SHP77 treated with DMSO at 0.1 percent for 48 hours (cell line): Measurements from ENCODE around the gene TSEN54.

Experiments used
- DNase-seq: peaks from one replicate; lab custom pipeline; 2025; lab: John Stamatoyannopoulos, UW

Gene TSEN54

DNA sequence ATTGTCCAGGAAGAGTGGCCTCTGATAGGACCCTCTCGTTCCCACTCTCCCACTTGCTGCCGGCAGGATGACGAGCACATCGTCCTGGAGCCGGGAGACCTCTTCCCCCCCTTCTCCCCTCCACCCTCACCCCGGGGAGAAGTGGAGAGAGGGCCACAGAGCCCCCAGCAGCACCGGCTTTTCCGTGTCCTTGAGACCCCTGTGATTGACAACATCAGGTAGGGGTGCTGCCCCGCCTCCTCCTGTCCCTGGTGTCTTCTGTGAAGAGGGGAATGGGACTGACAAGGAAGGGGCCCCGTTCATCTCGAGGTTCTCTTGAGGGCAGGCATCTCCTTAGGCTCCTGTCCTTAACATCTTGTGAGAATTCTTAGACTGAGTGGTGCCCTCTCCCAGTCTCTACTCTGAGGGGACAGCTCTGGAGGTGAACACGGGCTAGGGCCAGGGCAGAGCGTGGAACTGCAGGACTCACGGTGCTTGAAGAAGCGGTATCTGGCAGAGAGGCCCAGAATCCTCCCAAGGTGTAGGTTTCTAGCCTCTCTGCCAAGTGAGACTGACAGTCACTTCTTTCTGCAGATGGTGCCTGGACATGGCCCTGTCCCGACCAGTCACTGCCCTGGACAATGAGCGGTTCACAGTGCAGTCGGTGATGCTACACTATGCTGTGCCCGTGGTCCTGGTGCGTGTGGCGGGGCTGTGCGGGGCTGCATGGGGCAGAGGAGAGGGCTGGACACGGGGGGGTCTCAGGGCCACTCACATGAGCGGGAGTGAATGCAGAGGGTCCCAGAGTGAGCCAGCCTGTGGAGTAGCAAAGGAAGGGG is 27.4 kb upstream of the TSEN54 start:
- no peak for DNase-seq

DNA sequence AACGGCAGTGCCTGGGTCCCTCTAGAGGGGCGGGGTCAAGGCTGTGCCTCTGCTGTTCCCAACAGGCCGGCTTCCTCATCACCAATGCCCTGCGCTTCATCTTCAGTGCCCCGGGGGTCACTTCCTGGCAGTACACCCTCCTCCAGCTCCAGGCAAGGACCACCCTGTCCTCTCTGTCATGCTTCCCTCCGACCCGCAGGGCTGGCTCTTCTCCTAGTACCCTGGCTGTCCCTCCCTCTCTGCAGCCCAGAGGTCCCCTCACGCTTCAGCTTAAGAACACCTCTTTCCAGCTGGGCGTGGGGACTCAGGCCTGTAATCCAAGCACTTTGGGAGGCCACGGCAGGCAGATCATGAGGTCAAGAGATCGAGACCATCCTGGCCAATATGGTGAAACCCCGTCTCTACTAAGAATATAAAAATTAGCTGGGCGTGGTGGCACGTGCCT is 26.8 kb upstream of the TSEN54 start:
- DNase-seq = no peak

DNA sequence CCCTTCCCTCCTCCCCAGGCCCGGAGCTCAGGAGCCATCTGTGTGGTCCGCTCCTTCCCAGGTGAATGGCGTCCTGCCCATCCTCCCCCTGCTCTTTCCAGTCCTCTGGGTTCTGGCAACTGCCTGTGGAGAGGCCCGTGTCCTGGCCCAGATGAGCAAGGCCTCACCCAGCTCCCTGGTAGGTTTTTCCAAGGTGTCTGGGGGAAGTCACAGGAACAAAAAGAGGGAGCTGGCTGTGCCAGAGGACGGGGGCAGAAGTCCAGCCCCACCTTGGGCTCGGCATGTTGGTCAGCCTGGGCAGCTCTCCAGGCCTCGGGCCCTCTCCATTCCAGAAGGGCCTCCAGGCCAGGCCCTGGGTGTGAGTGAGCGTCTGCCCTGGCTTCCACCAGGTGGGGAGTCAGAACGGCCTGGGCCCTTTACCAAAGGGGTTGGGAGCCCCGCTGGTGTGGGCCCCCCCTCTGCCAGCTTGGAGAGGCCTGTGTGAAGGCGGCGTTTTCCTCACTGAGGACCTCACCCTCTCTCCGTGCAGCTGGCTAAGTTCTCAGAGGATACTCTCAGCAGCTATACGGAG is 26.1 kb upstream of the TSEN54 start:
- DNase-seq = no peak

DNA sequence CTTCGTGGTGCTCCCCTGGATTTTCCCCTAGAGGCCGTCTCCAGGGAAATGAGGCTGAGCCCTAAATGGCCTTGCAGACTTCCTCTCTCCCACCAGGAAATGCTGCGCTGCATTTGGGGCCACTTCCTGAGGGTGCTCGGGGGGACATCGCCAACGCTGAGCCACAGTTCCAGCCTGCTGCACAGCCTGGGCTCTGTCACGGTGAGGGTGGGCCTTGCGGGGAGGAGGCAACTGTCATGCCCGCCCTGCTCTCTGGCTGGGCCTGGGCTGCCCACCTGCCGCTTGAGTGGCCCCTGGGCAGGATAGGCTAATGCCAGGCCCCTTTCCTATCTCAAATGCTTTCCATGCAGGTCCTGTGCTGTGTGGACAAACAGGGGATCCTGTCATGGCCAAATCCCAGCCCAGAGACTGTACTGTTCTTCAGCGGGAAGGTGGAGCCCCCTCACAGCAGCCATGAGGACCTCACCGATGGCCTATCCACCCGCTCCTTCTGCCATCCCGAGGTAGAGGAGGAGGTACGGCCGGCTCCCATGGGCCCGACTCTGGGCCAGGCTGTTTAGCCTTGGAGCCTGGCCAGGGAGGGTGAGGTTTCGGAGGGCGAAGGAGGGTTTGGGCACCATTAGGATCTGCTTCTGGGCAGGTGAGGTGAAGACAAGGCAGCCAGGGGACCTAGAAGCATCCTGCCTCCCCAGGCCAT is 25.2 kb upstream of the TSEN54 start:
- DNase-seq = no peak

DNA sequence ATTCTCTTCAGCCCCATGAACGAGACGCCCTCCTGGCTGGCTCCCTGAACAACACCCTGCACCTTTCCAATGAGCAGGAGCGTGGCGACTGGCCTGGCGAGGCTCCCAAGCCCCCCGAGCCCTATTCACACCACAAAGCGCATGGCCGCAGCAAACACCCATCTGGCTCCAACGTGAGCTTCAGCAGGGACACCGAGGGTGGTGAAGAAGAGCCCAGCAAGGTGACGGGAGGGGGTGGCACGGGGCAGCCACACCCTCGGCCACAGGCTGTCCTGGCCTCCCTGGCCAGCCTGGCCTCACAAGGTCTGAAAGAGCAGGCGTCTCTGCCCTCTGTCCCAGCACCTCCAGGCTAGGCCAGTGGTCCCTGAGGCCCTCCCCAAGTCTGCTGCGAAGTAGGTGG is 24.6 kb upstream of the TSEN54 start:
- DNase-seq = no peak

DNA sequence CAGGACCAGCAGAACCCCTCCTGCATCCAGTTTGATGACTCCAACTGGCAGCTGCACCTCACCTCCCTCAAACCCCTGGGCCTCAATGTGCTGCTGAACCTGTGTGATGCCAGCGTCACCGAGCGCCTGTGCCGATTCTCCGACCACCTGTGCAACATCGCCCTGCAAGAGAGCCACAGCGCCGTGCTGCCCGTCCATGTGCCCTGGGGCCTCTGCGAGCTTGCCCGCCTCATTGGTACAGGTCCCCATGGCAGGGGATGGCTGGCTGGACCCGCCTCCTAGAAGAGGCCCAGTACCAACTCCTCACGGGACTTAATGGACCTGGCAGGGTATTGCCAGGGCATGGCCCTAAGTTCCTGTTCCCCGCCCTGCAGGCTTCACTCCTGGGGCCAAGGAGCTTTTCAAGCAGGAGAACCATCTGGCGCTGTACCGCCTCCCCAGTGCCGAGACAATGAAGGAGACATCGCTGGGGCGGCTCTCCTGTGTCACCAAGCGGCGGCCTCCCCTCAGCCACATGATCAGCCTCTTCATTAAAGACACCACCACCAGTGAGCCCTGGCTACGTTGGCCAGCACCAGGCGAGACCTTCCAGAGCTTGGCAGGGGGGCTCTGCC is 23.7 kb upstream of the TSEN54 start:
- DNase-seq = no peak

DNA sequence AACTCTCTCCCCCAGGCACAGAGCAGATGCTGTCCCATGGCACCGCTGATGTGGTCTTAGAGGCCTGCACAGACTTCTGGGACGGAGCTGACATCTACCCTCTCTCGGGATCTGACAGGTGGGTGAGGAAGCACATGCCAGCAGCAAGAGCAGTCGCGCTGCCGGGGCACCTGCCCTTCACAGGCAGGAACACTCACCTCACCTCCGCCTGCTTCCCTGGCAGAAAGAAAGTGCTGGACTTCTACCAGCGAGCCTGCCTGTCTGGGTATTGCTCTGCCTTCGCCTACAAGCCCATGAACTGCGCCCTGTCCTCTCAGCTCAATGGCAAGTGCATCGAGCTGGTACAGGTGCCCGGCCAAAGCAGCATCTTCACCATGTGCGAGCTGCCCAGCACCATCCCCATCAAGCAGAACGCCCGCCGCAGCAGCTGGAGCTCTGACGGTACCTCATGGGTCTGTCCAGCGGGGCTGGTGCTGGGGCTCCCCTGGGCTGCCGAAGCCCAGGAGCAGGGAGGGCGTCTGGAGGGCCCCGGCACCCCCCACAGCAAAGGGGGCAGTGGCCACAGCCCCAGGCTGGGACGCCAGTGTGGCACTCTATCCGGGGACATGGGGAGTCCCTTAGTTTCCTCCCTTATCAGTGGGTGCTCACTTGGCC is 22.7 kb upstream of the TSEN54 start:
- no peak for DNase-seq

DNA sequence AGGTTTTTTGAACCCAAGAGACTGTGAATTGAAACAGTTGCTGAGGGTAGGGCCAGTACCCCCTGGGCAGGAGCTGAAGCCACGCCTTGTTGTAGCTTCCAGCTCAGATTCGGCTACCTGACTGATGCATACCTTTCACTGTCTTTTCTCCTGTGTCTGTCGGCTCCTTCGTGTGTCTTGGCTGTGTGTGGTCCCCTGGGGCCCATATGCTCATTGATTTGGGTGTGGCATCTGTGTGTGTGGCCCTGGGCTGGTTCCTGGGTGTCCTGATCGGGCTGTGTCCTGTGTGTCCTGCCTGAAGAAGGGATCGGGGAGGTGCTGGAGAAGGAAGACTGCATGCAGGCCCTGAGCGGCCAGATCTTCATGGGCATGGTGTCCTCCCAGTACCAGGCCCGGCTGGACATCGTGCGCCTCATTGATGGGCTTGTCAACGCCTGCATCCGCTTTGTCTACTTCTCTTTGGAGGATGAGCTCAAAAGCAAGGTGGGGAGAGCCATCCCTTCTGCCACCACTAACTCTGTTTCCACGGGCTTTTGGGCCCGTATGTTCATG is 21.9 kb upstream of the TSEN54 start:
- no peak for DNase-seq

DNA sequence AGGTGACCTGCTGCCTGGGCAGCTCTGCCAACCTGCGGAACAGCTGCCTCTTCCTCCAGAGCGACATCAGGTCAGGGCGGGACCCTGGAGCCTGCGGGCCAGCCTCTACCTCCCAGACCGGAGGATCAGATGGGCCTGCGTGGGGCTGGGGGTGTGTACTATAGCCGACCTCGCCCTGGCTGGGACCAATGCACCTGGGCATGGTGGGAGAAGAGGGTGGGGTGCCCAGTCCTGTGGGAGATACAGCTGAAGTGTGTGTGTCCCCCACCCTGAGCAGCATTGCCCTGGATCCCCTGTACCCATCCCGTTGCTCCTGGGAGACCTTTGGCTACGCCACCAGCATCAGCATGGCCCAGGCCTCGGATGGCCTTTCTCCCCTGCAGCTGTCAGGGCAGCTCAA is 20.3 kb upstream of the TSEN54 start:
- no peak for DNase-seq

DNA sequence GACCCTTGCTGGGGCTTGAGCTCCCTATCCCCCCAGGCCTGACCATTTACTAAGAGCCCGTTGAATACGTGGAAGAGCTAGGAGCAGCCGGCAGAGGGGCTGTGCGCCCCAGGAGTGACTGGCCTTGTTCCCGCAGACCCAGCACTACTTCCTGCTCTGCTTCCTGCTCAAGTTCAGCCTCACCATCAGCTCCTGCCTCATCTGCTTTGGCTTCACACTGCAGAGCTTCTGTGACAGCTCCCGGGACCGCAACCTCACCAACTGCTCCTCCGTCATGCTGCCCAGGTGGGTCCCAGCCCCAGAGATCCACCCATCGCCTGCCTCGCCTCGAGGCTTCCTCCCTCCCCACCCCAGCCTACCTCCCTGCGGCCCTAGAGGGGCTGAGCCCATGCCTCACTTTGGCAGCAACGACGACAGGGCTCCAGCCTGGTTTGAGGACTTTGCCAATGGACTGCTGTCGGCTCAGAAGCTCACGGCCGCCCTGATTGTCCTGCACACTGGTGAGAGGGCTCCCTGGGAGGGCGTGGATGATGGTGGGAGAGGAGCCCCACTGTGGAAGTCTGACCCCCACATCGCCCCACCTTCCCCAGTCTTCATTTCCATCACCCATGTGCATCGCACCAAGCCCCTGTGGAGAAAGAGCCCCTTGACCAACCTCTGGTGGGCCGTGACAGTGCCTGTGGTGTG is 18.1 kb upstream of the TSEN54 start:
- DNase-seq = no peak

DNA sequence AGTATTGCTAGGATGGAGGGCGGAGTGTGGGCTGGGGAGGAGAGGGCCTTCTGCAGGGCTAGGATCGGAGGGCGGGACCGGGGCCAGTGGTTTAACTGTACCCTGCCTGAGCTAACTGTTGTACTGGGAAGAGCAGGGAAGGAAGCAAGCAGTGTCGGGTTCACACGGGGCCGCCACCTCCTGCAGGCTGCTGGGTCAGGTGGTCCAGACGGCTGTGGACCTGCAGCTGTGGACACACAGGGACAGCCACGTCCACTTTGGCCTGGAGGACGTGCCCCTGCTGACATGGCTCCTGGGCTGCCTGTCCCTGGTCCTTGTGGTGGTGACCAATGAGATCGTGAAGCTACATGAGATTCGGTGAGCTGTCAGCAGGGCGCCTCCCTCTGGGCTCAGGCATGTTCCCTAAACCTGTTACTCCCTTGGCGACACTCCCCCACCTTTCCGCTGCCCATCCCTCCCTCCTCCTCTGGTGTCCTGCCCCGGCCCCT is 17.6 kb upstream of the TSEN54 start:
- DNase-seq = no peak

DNA sequence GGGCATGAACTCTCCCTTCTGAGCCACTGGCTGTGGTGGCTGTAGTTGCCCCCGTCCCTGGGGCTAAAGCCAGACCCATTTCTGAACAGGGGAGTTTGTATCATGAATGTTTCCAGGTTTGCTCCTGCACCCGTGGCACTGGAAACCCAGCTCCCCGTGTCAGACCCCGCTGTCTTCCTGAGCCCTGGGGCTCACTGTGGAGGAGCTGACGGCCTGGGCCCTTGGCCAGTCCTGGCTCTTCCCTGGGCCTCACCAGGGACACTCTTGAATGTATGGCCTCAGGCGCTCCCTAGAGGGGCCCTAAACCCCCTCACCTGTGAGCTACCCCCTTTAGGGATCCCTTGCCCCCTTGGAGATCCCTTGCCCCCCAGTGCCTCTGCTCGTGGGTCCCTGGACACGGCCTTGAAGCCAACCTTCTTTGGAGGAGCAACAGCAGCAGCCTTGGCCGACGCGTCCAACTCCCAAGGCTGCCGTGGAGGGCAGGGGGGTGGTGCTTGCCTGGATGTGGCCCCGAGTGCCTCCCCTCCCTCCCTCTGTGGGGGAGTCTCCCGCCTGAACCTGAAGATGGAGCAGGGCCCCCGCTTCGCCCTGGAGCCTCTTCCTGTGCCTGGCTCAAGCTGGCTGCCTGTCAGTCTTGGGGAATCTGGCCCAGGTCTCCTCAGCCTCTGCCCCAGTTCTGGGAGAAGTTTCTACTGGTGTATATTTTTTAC is 16.9 kb upstream of the TSEN54 start:
- no peak for DNase-seq

DNA sequence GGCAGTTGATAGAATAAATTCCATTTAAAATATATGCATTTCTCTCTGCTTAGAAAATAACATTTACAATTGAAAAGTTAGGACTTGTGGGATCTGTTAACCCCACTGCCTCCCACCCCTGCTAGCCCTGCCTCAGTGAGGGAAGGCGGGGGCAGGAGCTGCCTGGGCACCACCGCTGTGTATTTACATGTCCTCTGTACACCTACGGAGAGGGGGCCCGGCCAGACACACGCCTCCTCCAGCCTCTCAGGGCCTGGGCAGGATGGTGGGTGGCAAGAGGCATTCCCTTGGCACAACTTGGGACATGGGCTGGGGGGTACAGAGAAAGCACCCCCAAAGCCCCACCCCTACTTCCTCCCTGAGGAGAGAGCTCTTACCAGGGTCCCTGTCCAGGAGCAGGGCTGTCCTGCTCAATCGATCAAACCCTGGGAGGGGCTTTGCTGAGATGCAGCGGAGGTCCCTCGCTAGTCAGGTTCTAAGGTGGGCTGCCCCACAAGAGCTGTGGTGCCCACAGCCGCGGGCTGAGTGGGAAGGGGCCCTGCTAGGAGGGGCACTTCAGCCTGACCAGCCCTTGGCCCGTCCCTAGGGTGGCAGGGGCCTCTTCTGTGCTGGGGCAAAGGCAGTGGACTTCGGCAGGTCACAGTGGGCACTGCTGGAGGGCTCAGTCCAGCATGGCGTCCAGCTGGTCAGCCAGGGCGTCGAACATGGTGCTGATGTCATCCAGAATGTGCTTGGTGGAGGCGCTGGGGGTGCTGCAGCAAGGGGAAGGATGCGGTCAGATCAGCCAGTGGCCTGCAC is 15.7 kb upstream of the TSEN54 start:
- DNase-seq = no peak

DNA sequence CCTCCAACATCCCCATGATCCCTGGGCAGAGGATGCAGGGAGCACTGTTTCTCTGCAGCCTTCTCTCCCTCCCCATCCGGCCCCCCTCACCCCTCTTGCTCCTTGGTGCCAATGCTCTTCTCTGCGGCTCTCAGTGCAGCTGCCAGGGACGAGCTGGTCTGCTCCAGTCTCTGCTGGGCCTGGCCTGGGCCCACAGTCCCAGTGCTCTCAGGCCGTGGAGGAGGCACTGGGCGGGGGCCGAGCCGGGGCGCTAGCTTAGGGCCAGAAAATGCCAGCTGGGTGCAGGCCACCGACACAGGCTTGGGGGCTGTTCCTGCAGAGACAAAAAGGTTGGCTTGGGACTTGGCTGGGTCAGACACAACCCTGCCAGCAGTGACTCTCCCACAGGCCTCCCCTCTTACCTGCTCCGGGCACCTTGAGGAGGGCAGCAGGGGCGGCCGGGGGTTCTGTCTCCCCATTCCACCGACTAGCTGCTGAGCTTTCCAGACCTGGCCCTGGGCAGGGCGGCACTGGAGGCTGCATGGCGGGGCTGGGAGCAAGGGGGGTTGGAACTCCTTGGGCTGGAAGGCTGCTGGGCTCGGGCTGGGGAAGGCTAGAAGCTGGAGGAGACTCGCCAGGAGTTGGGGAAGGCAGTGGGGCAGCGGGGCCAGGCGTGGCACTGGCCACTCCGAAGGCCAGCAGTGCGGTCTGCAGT is 14.8 kb upstream of the TSEN54 start:
- DNase-seq = no peak

DNA sequence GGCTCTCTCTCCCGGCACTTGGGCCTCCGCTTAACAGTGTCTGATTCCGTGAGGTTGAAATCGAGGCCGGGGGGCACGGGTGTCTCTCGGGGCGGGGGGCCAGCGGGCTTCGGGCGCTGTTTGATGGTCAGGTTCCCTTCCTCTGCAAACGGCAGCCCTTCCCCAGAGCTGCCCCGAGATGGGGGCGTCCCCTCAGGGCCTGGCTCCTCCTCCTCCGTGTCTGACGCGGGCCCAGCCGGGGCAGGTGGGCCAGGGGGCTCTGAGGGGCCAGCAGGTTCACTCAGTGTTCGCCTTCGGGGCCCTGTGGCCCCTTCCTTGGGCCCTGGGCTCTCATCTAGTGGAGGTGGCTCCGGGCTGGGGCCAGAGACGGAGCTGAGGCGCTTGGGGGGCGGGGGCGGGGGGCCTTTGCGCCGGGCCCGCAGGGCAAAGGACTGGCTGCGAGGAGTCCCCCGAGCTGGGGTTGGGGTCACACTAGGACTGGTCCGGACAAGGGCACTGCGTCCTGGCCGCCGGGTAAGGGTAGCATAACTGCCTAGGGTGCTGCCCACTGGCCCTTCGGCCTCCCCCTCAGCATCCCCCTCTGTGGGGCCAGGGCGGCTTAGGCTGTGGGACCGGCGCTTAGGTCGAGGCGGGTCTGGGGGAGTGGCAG is 14.1 kb upstream of the TSEN54 start:
- DNase-seq = no peak

DNA sequence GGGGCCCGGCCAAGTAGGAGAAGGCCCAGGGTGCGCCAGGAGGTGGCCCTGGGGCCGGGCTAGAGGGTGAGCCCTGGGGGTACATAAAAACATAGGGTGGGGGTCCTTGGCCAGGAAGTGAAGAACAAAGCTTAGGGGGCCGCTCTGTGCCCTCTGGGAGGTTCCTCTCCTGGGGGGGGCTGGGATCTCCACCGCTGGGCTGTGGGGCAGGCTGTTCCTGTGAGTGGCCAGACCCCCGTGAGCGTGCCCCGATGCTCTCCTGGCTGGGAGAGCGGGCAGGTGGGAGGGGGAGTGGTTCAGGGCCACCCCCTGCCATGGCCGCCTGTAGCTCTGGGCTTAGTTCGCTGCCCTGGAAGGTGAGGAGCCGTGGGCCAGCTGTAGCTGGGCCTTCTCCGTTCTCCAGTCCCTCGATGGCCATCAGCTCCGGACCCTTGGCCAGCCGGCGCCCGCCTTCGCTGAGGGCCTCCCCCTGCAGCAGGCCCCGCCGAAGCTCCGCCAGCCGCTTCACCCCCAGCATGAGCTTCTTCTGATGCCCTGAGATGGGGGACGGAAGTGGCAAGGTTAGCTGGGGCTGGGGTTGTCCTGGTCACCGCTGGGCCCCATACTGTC is 13.5 kb upstream of the TSEN54 start:
- no peak for DNase-seq

DNA sequence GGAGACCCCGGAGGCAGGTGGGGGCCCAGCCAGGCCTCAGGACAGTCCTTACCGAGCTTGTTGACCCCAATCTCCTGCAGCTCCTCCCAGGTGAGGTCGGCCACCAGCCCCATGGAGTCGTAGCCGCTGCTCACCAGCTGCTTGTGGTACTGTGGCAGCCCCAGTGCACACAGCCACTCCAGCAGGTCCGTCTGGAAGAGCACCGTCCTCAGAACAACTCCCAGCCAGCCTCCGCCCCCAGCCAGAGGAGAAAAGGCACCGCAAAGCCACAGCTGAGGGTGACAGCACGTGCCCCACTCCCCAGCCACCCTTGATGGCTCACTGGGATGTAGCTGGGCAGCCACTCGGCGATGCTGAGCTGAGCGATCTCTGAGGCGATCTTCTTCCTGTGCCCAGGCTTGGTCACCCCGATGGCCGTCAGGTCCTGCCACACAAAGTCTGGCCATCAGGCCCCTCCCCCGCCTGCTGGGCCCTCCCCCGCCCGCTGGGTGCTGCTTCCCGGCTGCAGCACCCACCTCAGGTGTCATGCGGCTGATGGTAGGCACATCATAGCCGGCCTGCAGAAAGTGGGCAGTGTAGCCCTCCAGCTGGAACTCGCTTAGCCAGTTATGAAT is 12.9 kb upstream of the TSEN54 start:
- no peak for DNase-seq

DNA sequence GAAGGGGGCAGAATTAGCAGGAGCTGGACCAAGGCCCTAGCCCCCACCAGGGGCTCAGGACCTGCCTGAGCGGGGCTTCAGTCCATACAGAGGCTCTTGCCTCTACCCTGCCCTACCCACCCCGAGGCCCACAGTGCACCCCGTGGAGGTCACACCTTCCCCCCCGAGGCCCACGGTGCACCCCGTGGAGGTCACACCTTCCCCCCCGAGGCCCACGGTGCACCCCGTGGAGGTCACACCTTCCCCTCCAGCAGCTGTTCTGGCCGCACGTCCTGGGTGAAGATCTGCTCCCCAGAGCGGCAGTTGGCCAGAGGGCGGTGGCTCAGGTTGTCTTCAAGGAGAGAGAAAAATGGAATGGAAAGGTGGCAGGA is 12.4 kb upstream of the TSEN54 start:
- no peak for DNase-seq
